CD4-positive, alpha-beta T cell treated with Interferon gamma for 1 hour (primary cell): ENCODE measurements around the gene EMC1.
"Not testable (repeated sequence)": the region's sequence is repeated elsewhere in the genome, so short reads cannot be mapped to it uniquely, and the experiment has no call there.

Experiments used
- DNase-seq: peaks from one replicate; pipeline ENCODE4 v3.0.0-alpha.2; 2020

The EMC1 gene

GRCh38 chr1:19187852-19188251, 63.5 kb downstream of the EMC1 start:
- DNase-seq = no peak

DNA sequence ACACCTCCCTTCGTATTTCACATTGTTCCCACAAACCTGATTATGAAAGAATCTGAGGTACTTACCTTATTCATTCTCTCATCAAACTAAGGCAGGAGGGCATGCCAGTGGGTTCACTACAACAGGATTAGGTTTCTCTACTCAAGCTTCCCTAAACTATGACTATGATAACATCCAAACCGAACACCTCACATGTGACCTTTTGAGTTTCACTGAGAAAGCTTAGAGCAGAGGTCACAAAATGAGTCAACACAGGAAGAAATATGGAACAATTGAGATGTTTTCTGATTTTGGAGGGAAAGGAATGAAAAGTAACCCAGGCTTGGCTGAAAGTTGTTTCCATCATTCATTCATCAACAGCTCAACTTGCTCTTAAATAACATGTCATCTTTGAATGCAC, 65.3 kb downstream of the EMC1 start:
- DNase-seq = no peak

GRCh38 chr1:19182223-19182622, 69.1 kb downstream of the EMC1 start:
- DNase-seq = no peak

DNA sequence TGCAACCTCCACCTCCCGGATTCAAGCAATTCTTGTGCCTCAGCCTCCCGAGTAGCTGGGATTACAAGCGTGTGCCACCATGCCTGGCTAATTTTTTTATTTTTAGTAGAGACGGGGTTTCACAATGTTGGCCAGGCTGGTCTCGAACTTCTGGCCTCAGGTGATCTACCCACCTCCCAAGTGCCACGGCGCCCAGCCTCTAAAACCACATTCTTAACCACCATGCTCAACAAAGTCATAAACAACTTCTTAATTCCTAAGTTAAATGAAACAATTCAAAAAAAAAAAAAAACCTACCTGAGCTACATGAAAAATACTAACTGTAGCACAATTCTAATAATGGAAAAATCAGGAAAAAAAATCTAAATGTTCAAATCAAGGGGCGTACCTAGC, 71.1 kb downstream of the EMC1 start:
- not testable (repeated sequence) for DNase-seq

DNA sequence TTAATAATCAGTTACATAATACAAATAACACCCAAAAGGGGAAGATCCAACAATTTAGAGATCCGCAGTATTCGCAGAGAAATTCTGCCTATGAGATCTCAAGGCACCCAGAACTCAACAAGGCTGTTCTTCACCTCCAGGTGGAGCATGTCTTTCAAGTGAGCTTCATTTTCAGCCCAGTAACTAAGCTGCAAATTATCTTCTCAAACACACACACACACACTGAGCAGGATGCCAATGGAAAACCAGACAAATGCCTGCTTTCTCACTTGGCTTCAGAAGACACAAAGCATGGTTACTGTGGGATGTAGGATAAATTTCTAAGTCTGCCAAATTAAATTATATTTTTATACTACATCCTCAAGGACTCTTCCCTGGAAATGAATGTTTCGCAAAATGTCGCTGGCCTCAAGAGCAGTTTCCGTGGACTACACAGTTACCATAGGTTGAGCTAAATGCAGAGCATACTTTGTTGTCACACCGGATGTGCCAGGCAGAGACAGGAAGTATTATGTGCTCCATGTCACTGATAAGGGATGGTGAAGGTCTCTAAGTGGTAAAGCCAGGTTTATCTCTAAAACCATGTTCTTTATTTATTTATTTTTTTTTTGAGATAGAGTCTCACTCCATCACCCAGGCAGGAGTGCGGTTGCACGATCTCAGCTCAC, 71.6 kb downstream of the EMC1 start:
- peak; percentile 19 for DNase-seq

DNA sequence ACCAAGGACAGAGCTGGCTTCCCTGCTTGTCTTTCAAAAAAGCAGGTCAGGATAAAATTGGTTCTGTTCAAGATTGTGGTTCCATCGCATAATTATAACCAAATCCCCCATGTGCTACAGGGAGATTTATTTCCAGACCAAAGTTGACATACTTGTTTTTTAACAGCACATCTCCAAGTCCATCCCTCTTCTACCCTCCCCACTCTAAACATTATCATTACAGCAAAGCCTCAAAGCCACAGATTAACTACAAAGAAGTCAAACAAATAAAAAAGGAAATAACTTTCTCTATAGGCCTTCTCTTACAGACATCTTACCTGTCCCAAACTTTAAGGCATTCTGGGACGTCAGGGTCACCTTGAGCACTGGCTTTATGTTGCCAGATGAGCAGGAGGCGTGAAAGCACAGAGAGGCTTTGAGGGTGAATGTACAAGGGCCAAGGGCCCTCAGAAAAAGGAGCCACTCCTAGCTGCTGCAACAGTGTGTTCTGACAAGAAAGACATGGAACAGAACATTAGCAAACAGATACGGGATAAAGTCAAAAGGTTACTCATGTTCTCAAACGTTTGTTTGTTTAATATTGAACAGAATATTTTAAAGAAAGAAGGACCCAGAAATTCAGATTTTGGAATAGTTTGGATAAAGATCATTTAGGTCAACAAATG, 72.5 kb downstream of the EMC1 start:
- DNase-seq = no peak

DNA sequence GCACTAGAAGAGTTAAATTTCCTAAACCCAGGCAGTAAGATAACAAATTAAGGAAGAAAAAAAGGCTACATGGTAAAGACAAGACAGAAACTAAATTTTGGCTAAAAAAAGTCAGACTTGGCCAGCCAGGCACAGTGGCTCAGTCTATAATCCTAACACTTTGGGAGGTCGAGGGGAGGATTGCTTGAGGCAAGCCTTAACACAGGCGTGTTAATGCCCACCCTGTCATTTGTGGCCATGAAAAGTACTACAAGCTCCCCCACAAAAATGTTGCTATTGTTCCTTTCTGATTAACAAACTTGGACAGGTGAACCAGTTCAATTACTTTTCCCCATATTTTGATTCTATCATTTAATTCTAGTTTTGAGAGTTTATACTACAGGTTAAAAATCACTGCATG, 73.5 kb downstream of the EMC1 start:
- DNase-seq = no peak

GRCh38 chr1:19169642-19170041, 81.7 kb downstream of the EMC1 start:
- DNase-seq = no peak

DNA sequence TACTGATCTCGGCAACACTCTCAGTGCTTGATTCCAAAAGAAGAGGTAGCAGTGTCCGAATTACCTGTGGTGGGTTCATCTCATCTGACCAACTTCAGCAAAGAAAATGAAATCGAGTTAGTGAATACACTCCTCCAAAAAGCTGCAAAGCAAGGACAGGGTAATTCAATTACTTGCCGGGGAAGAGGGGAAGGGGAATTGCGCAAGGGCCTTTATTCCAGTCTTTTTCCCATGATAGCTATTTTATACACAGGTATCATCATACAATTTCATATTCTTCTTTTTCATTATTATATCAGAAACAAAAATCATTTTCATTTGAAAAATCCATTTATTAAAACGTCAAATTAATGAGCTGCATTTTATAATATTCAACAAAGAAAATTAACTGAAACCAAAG, 84.2 kb downstream of the EMC1 start:
- DNase-seq = no peak

GRCh38 chr1:19166066-19166465, 85.3 kb downstream of the EMC1 start:
- no peak for DNase-seq
